HG02678 (cell line): ENCODE results near the gene FAM234B.
"Not testable (repeated sequence)": the region's sequence is repeated elsewhere in the genome, so short reads cannot be mapped to it uniquely, and the experiment has no call there.

Experiments used
- ATAC-seq: cut with Tn5 transposase; IDR thresholded peaks from one replicate; pipeline ENCODE4 v1.9.1; 2021; ENCODE audit warnings: mild to moderate bottlenecking, moderate library complexity; ENCODE audit not compliant: unreplicated experiment

Gene FAM234B

DNA sequence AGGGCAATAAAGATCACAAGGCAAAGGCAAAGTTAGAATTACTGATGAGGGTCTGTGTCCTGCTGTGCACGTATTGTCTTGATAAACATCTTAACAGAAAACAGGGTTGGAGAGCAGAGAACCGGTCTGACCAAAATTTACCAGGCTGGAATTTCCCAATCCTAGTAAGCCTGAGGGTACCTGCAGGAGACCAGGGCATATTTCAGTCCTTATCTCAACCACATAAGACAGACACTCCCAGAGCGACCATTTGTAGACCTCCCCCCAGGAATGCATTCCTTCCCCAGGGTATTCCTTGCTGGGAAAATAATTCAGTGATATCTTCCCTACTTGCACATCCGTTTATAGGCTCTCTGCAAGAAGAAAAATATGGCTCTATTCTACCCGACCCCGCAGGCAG is 9.4 kb downstream of the FAM234B start:
- not testable (repeated sequence) for ATAC-seq

DNA sequence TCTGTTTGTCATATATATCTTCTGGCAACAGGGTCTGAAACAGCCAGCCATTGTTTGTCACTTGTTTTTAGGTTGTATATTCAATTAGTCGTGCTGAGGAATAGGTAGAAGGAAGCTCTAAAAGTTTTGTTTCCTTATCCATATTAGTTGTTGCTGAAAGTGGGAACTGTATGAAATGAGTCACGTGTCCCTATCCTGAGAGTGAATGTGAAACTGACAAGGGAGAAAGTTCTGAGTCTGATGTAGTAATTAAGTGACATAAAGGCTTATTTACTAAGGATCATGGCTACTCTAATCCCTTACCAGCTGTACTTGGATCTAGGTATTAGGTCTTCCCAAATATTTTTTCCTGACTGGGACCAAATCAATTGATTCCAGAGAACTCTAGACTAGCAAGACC is 16.4 kb downstream of the FAM234B start:
- no peak for ATAC-seq

DNA sequence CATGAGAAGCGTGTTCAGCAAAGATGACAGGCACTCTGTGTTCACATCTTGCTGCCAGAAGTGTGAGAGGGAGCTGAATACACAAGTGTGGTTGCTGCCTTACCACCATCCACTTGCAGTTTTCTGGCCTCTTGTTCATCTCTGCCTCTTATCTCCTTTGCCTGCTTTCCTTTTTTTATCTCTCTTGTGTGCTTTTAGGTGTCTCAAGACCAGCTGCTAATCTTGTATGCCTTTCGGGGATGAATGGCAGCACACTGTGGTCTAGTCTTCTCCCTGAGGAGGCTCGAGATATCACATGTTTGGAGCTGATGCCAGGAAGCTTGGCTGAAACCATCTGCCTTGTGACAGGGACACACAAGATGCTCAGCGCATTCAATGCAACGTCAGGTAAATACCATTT is 17.2 kb downstream of the FAM234B start:
- ATAC-seq = no peak

DNA sequence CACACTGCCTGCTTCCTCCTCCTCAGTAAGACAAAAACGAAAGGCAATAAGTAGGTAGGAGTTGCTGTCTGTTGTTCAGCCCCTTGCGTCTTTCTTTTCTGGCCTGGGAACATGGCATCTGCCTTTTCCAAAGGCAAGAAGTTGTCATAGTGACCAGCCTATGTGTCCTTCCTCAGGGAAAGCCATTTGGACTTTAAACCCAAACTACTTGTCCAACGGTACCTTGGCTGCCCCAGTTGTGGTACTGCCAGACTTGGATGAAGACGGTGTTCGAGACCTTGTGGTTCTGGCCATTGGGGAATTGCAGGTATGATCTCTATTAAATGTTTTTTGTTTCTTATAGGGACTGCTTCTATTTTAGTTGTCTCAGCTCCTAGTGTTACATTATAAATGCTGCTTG is 18.5 kb downstream of the FAM234B start:
- no peak for ATAC-seq

DNA sequence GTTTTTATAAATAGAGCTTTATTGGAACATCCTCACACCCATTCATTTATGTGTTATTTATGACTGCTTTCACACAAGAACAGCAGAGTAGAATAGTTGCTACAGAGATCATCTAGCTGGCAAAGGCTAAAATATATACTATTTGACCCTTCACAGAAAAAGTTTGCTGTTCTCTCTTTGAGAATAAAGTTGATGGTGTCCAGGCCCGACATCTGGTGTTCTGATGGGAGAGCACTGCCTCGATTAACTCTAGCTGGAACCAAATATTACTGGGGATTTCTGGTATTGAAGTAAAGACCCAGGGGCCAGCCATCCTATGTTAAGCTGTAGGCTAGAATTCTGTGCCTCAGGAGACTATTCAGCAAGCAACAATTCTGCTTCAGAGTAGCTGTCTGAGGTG is 21.8 kb downstream of the FAM234B start:
- no peak for ATAC-seq

DNA sequence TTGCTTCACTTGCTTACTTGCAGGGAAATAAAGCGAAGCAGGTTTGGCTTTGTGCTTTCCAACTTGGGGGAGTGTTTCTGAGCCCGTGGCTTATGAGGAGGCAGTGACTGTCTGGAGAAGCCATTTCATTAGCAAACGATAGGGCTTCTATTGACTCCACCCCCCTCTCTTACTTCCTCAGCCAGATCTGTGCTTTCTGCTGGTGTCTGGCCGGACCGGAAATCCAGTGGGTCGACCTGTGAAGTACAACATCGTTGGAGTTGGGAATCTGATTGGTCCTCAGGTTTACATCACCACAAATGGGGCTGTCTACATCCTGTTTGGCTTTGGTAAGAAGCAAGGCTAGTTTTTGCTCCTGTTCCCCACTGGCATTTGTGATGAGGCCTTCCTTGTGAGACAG is 22.3 kb downstream of the FAM234B start:
- no peak for ATAC-seq

DNA sequence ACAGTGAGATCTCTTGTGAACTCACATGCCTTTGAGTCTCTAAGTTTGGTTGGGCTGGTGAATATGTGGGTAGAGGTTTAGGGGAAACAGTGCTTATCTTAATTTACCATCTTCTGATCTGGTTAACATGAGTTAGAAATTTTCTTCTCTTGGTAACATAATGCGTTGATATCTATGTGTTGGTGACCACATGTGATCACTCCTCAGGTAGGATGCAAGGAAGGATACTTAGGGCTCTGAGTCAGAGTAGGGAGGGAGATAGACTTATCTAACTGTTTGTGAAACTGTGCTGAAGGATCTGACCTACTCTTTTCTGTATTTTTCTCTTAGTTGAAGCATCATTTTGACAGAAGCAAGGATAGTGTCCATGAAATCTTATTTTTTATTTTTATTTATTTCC is 23.1 kb downstream of the FAM234B start:
- ATAC-seq = no peak

DNA sequence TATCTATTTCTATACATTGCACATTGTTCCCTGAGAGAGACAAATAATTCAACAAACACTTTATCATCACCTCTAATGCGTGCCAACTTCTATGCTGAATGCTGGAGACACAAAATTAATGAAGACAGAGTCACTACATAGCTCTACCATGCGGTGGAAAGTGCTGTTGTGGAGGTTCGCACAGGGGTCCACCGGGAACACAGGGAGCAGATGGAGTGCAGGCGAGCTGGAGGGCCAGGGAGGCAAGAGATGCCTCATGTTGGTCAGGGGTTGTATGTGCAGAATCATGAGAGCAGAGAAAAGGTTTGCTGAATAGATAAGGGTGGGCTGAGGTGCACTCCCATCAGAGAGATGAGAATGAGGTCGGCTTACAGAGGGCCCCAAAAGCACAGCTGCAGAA is 25.2 kb downstream of the FAM234B start:
- ATAC-seq = no peak

DNA sequence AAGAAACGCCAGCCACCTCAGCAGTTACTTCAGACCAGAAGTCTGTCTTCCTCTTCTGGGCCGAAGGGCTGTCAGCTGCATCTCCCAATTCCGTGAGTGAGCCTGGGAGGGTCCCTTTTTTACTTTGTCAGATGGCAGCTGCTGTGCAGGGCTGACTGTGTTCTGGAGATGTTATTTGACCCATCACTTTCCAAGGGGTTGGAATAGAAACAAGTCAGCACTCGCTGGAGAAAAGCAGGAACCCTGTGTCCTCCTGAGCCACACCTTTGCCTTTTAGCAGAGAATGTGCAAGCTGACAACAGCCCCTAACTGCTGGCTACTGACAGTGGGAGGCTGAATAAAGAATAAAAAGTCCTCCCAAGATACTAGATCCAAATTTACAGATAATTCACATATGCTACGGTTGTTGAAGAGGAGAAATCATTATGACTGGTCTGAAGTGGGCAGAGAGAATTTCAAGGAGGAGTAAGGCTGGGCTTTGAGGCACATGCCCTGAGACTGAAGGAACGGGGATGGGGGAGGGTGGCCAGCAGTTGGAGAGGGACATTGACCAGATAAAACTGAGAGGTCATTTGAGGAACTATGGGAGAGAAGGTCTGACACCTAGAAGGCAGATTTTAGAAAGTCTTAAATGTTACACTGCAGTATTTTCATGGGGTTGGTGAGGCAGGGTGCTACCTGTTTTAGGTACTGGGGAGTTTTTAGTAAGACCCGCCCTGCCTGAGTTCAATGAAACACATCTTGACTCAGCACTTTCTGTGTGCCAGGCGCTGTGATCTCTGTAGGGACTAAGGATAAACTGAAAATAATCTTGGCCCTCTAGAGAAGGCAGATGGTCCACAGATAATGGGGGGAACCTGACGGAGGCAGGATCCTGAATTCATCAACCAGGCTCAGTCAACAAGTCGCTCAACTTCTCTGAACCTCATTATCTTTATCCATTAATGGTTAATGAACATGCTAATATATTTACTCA is 27.4 kb downstream of the FAM234B start:
- no peak for ATAC-seq

DNA sequence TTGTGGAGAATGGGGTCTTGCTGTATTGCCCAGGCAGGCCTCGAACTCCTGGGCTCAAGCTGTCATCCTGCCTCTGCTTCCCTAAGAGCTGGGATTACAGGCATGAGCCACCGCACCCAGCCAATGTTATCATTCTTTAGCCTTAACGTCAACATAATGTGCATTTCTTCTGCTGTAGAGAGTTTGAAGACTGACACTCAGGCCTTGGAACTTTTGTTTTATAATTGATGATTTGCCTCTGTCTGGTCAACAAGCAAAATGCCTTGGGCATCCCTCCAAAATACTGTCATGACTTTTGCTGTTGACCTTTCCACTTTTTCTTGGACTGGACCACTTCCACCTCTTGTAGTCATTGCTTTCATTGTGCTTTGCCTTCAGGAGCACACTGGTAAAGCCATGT is 29.0 kb downstream of the FAM234B start:
- ATAC-seq = no peak

DNA sequence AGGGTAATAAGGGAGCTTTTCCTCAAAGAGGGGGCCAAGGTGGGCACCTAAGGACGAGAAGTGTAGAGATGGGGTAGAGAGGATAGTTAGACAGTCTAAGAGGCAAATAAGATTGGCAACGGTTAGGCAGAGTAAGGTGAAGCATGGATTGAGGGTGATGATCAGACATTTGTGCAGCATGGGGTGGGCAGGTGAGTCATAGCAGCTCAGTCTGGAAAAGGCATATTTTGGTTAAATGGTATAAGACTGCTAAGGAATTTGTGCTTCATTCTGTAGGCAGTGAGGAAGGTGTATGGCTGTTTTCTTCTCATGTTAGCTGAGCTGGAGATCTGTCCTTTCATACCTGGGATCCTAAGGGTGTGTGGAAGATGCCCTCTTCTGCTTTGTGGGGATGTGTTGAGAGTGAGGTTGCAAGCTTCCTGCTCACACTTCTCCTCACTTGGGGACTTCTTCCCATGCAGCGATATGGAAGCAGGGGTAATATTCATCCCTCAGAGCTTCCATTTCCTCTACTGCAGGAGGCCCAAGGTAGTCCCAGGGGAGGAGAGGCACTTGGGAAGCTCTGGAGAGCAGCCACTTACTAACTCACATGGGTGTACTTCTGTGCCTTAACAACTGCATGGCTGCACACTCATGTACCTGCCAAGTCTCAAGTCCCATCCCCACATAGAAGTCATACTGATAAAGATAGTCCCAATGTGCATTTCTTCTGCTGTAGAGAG is 30.4 kb downstream of the FAM234B start:
- no peak for ATAC-seq

DNA sequence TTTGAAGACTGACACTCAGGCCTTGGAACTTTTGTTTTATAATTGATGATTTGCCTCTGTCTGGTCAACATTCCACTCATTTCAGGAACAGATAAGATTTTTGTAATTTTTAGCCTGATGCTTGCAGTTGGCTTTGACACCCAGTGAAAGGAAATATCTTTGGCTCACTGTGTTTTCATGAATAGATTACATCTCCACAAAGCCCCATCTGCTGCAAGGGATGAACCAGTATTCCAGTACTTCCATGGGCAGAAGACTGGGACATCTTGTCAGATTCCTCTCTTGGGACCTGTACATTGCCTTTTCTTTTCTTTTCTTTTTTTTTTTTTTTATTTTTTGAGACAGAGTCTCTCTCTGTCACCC is 30.9 kb downstream of the FAM234B start:
- no peak for ATAC-seq

DNA sequence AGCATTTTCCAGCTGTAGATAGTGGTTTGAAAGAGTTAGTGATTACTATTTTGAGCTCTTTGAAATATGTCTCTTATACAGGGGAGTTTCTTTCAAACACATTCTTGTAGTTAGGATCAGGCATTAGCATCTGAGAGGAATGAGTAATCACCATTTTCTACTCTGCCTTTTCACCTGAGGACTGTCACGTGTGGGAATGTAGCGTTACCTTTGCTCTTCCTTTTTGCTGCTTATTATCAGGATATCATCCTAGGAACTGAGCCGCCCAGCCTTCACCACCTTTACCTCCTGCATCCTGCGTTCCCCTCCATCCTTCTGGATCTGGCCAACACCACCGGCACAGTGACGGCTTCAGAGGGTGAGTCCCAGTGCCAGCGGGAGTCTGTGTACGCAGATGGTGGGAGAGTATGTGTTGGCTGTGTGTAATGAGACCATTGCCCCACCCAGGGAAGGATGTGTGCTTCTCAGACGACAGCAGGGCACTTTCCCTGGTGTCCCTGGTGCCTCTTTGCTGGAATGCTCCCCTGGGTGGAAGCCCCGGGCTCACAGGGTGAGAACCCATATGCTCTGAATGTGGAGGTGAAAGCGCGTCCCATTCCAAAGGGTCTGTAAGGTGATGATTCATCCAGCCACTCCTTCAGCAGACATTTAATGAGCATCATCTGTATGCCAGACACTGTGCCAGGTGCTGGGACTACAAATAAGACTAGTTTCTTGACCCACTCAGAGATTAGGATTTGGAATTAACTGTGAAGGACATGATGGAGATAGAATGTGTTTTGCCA is 31.8 kb downstream of the FAM234B start:
- ATAC-seq = no peak

DNA sequence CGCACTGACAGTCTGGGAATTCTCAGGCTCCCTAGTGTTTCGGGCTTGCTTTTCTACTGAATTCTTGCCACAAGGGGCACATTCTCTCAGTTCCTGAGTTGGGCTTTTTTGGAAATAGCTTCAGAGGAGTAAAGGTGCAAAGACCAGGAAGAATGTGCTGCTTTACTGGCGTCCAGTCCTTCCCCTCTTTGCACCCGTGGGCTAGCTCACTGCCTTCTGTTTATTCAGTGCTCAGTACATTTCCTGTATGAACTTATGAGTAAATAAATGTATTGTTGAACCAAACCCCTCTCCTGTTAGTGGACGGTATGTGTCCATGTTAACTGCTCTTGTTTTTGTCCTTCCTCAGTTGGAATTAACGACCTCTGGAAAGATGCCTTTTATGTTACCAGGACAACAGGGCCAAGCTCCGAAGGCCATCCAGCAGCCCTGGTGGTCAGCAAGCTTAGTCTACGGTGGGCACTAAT is 35.3 kb downstream of the FAM234B start:
- no peak for ATAC-seq

DNA sequence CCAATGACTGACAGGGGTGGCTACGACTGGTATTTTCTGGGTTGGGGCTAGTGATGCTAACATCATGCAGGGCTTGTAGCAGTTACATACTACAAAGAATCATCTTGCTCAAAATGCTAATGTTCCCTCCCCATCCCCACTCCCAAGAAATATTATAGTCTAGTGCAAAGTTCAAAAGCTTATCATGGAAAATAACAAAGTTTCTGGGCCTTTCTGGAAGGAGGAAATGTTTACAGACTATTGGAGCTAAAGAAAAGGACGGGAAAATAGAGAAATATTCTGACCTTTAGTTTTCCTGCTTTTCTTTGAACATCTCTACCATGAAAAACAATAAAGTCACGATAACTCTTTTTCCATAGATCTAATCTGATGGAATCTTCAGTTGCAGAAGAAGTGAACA is 36.1 kb downstream of the FAM234B start:
- no peak for ATAC-seq

DNA sequence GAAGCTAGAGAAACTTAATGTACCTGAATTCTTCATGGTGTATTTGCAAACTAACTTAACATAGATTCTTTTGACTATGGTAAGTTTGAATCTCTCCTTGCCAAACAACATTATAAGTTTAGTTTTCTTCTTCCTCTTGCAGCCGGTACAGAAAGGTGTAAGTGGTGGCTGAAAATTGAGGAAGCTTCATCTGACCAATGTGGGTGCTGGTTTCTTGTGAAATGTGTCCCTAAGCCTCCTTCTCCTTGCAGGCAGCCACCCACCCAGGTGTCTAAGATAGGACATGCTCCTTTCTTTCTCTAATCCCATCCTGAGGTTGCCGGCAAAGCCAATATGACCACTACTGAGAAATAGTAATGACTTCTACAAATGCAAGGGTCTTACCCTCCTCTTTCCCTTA is 38.7 kb downstream of the FAM234B start:
- no peak for ATAC-seq

DNA sequence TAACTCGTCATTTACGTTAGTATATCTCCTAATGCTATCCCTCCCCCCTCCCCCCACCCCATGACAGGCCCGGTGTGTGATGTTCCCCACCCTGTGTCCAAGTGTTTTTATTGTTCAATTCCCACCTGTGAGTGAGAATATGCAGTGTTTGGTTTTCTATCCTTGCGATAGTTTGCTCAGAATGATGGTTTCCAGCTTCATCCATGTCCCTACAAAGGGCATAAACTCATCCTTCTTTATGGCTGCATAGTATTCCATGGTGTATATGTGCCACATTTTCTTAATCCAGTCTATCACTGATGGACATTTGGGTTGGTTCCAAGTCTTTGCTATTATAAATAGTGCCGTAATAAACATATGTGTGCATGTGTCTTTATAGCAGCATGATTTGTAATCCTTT is 39.5 kb downstream of the FAM234B start:
- not testable (repeated sequence) for ATAC-seq

DNA sequence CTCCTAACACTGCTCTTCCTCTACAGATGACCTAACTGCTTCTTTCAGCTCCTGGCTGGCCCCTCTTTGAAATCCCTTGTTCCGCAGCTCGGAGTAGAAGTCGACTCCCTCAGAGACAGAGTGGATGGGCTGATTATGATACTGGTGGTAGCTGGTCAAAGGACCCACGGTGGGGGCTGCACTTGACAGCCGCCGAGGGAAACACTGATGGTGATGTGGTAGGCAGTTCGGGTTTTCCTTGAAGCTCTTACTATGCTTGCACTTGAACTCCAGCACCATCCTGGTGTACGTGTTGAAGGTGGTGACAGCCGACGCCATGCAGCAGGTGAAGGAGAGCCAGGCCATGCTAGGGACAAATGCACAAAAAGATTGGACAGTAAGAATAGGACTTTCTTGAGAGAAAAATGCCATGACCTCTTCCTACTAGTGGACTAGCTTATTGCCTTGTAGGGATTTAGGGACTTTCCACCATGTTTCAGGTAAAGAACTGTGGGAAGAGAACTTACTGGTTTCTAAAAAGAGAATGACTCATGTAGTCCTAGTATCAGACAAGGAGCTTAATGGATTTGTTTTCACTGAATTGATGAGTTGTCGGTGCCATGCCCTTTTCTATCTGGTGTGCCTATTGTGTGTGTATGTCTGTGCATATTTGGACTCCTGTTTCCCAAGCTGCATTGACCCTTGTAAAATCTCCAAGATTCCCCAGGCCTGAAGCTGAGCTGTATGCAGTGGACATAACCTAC is 40.9 kb downstream of the FAM234B start:
- no peak for ATAC-seq

DNA sequence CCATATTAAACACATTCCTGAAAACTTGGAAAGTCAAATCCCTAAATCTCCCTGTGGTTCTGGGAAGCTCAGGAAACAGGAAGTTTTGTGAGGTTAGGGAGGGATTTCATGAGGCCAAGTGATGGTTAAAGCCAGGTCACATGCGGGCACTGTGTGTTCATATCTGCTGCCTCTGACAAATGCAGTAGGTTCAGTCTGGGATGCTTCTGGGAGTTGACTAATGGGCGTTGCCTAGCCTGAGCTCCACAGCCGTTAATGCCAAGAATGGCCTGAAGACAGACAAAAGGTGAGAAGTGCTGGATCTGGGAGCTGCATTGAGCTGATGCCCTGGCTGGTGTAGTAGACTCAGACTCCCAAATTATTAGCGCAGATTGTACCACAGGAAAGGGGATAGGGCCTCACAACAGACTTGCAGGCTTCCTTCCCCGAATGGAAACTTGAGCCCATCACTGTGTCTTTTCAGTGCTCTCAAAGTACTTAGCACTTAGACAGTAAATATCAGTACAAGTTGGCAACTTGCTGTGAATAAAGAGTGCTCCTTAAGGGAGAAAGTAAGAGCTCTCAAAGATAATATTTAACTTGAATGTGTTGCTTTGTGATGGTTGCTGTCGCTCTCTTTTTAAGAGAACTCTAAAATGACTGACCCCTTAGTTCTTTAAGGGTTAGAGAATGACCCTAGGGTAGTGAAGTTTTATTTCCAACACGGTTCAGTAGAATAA is 41.9 kb downstream of the FAM234B start:
- ATAC-seq = no peak

DNA sequence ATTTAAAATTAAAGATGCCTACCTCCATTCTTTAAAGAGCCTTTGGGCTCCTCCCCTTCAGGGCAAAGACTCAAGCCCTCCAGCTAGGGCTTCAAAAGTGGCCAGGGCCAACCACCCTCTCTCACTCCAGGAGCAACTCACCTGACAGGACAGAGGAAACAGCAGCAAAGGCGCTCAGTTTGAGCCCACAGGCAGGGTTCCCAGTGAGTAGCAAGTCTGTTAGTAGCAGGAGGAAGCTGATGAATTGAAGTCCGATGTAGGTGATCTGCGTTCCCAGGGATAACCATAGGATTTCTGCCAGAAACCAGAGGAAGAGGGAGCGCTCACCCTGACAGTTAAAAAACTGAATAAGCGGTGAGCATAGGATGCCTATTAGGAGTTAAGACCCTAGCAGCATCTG is 43.6 kb downstream of the FAM234B start:
- no peak for ATAC-seq
